GM12878 (cell line): ENCODE results near the gene SACS. TPM values are rescaled to one million over a fixed set of nuclear protein-coding genes. Genes with fewer than 3 reads are reported as not detected.

Source experiments
- ASH2L ChIP-seq: fragments of 300-600, 200-600 bp; sonication (generic); IDR thresholded peaks from 2 replicates; pipeline ENCODE4 v1.6.1; 2017; ENCODE audit warnings: low read depth, mild to moderate bottlenecking, borderline replicate concordance
- ATF7 ChIP-seq: fragments of 450-650 bp; IDR thresholded peaks from 2 replicates; pipeline ENCODE4 v1.6.1; 2016; ENCODE audit warnings: low read depth, mild to moderate bottlenecking
- BACH1 ChIP-seq: fragments of 450-650 bp; IDR thresholded peaks from 2 replicates; pipeline ENCODE4 v1.6.1; 2017; ENCODE audit warnings: mild to moderate bottlenecking, borderline replicate concordance
- DPF2 ChIP-seq: fragments of 450-650 bp; IDR thresholded peaks from 2 replicates; pipeline ENCODE4 v1.6.1; 2017; ENCODE audit warnings: mild to moderate bottlenecking
- IRF3 ChIP-seq: fragments of 450-650 bp; IDR thresholded peaks from 2 replicates; pipeline ENCODE4 v1.6.1; 2014; ENCODE audit warnings: mild to moderate bottlenecking
- MYC ChIP-seq: IDR thresholded peaks from 2 replicates; pipeline ENCODE4 v1.6.1; 2011; ENCODE audit warnings: mild to moderate bottlenecking, low read length, moderate library complexity, inconsistent platforms; ENCODE audit not compliant: insufficient read depth, insufficient replicate concordance, insufficient read length, severe bottlenecking
- NBN ChIP-seq: fragments of 450-650 bp; IDR thresholded peaks from 2 replicates; pipeline ENCODE4 v1.6.1; 2016
- NFXL1 ChIP-seq: fragments of 450-650 bp; IDR thresholded peaks from 2 replicates; pipeline ENCODE4 v1.6.1; 2017; ENCODE audit warnings: antibody characterized with exemption, mild to moderate bottlenecking, borderline replicate concordance
- PML ChIP-seq: IDR thresholded peaks from 2 replicates; pipeline ENCODE4 v1.6.1; 2012; ENCODE audit warnings: low read length, inconsistent platforms
- SMARCA5 ChIP-seq: fragments of 450-650 bp; IDR thresholded peaks from 2 replicates; pipeline ENCODE4 v1.6.1; 2017; ENCODE audit warnings: mild to moderate bottlenecking
- SP1 ChIP-seq: IDR thresholded peaks from one replicate; pipeline ENCODE4 v1.6.1; 2011; ENCODE audit warnings: low read depth, low read length
- SREBF1 ChIP-seq: IDR thresholded peaks from 2 replicates; pipeline ENCODE4 v1.6.1; 2012; ENCODE audit warnings: mild to moderate bottlenecking, low read length
- SRF ChIP-seq, 2 experiments: IDR thresholded peaks; 2 replicates each; pipeline ENCODE4 v1.6.1; 2011; ENCODE audit warnings: low read depth in 2 of 2, low read length in 2 of 2, mild to moderate bottlenecking in 1 of 2, moderate library complexity in 1 of 2
- TAF1 ChIP-seq: IDR thresholded peaks from 2 replicates; pipeline ENCODE4 v1.6.1; 2011; ENCODE audit warnings: mild to moderate bottlenecking, low read depth, low read length, borderline replicate concordance
- TCF12 ChIP-seq: IDR thresholded peaks from 2 replicates; pipeline ENCODE4 v1.6.1; 2011; ENCODE audit warnings: low read depth, mild to moderate bottlenecking, low read length
- ZBTB40 ChIP-seq: fragments of 450-650 bp; IDR thresholded peaks from 2 replicates; pipeline ENCODE4 v1.6.1; 2016; ENCODE audit warnings: mild to moderate bottlenecking, moderate library complexity, borderline replicate concordance
- ZNF207 ChIP-seq: fragments of 450-650 bp; IDR thresholded peaks from 2 replicates; pipeline ENCODE4 v1.6.1; 2014; ENCODE audit warnings: antibody characterized with exemption, mild to moderate bottlenecking, borderline replicate concordance
- ZNF24 ChIP-seq: fragments of 450-650 bp; IDR thresholded peaks from 2 replicates; pipeline ENCODE4 v1.6.1; 2017; ENCODE audit warnings: antibody characterized with exemption, mild to moderate bottlenecking
- ZNF592 ChIP-seq: fragments of 450-650 bp; IDR thresholded peaks from 2 replicates; pipeline ENCODE4 v1.6.1; 2017; ENCODE audit warnings: mild to moderate bottlenecking, moderate library complexity
- polyA plus RNA-seq, 11 experiments: library from polyadenylated mRNA; depleted of rRNA in 4 of 11; unstranded in 6 of 11; stranded (reverse) in 5 of 11; fragments of >200 nt; fragmentation: Nextera tagmentation in 4 of 11; fragmentation: Illumina TruSeq in 1 of 11; extraction: Ambion mirVana in 4 of 11; extraction: Trizol in 1 of 11; gene quantifications; 1 replicate in 1 of 11; 2 replicates in 10 of 11; pipeline versions ENCODE4 v1.2.1 to v1.2.3, GENCODE V29; 2011 to 2016; ENCODE audit warnings: inconsistent platforms in 2 of 11, missing spikeins in 2 of 11, low read depth in 1 of 11
- total RNA-seq, 4 experiments: library from RNA; depleted of rRNA in 3 of 4; stranded (reverse); fragments of >200 nt in 3 of 4; fragmentation: Illumina TruSeq in 1 of 4; extraction: Trizol in 1 of 4; gene quantifications; 2 replicates each; pipeline versions ENCODE4 v1.2.1 to v1.2.3, GENCODE V29; 2013 to 2021

SACS gene
- total and polyA plus RNA-seq, 10 of the 15 experiments (the other 5 are each of a cell fraction or from before 2014, with no cell fraction given): 9.9 to 74.9 (median 22.1) TPM

DNA sequence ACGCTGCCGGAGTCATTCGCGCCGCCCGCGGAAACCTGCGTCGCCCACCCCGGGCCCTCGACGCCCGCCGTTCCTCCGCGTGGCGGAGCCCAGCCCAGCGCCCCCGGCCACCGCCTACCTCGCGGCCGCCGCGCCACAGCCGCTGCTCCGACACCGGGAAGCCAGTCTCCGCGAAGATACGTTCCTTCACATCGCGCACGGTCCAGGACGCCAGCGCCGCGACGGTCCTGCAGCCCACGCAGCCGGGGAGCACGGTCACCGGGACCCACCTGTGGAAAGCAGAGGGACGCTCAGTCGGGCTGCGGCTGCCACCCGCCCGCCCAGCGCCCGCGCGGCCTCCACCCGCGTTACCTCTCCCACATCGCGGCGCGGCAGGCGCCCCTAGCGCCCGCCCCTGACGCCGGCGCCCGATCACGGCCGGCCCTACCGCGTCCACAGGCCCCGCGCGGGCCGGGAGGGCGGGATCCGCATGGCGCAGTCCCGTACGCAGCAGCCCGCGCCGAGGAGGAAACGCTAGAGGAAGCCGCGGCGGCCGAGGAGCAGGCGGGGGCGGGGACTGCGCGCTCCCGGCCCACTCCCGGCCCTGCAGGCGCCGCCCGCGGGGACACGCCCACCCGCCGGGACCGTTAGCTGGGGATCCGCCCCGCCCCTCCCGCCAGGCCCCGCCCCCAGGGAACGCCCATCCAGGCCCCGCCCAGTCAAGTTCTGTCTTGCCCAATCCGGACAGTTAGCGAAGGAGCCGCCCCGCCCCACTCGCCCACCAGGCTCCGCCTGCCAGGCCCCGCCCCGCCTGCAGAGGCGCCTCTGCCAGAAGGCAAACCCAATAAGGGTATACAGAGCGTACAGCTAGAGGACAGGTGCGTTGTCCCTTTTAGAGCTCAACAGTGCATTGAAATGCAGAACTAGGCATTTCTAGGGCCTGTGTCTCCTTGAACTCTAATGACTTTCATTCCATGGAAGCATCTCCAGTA lies 58.2 kb downstream of the SACS start (continued):
- 0 out of 2 replicates have a peak, but pooled peaks have one; percentile 40 for TF ChIP-seq ZNF592
- TF ChIP-seq TCF12: 0 out of 2 replicates have a peak, but pooled peaks have one; percentile 30
- TF ChIP-seq BACH1: peak; percentile 89
- TF ChIP-seq SRF (IDR thresholded peaks at IDR 0.05; ENCODE audit: low read depth in 2 of 2, low read length in 2 of 2): peak in 1 of 2 experiments; percentile 41; a peak in 1 of 4 replicates
- no peak for TF ChIP-seq ZNF24
- TF ChIP-seq ZBTB40: no peak
- peak; percentile 40 for TF ChIP-seq SP1
- no peak for TF ChIP-seq SREBF1
- peak; percentile 47; the same call in 1 of the 2 replicates for TF ChIP-seq TAF1
- TF ChIP-seq ZNF207: peak; percentile 90
- no peak for TF ChIP-seq NBN
- TF ChIP-seq DPF2: peak; percentile 85
- no peak for TF ChIP-seq PML
- peak; percentile 82; the same call in 1 of the 2 replicates for TF ChIP-seq SMARCA5
- TF ChIP-seq MYC: peak; percentile 72
- no peak for TF ChIP-seq ATF7
- TF ChIP-seq NFXL1: no peak
- 0 out of 2 replicates have a peak, but pooled peaks have one; percentile 44 for TF ChIP-seq ASH2L
- TF ChIP-seq IRF3: no peak
